ENCODE results near the gene ULK2. TPM values are rescaled to one million over a fixed set of nuclear protein-coding genes. Genes with fewer than 3 reads are reported as not detected.

Gene ULK2
- total and polyA plus RNA-seq, 2 of the 13 experiments (the other 11 are each of a cell fraction or from before 2014, with no cell fraction given): 0.01 TPM; not detected in 1

DNA sequence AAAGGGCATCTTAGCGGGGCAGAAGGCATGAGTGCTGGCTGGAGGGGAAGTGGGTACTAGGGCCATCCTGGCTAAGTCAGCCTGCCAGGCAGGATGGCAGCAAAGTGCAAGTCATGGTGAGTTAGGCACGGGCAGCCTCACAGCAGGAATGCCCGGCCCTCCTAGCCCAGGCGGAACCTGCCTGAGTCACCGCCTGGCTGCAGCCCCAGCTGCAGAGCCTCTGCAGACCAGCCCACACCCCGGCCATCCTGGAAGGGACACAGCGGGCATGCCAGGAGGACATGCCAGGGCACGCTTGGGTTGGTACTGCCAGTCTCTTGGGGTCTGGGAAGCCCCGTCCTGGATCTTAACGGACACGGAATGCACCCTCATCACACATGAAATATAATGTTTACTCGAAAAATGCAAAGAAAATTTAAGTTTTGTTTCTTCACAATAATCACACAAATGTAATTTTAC lies 114.7 kb downstream of the ULK2 start (continued):
- TF ChIP-seq, protein P1, sequence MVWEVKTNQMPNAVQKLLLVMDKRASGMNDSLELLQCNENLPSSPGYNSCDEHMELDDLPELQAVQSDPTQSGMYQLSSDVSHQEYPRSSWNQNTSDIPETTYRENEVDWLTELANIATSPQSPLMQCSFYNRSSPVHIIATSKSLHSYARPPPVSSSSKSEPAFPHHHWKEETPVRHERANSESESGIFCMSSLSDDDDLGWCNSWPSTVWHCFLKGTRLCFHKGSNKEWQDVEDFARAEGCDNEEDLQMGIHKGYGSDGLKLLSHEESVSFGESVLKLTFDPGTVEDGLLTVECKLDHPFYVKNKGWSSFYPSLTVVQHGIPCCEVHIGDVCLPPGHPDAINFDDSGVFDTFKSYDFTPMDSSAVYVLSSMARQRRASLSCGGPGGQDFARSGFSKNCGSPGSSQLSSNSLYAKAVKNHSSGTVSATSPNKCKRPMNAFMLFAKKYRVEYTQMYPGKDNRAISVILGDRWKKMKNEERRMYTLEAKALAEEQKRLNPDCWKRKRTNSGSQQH (CRISPR knock-in tag; IDR thresholded peaks at IDR 0.05; ENCODE audit: low read depth): no peak
- TF ChIP-seq, protein P2, sequence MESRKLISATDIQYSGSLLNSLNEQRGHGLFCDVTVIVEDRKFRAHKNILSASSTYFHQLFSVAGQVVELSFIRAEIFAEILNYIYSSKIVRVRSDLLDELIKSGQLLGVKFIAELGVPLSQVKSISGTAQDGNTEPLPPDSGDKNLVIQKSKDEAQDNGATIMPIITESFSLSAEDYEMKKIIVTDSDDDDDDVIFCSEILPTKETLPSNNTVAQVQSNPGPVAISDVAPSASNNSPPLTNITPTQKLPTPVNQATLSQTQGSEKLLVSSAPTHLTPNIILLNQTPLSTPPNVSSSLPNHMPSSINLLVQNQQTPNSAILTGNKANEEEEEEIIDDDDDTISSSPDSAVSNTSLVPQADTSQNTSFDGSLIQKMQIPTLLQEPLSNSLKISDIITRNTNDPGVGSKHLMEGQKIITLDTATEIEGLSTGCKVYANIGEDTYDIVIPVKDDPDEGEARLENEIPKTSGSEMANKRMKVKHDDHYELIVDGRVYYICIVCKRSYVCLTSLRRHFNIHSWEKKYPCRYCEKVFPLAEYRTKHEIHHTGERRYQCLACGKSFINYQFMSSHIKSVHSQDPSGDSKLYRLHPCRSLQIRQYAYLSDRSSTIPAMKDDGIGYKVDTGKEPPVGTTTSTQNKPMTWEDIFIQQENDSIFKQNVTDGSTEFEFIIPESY (CRISPR knock-in tag; IDR thresholded peaks at IDR 0.05): peak; percentile 54; the same call in 1 of the 2 replicates
- peak; percentile 73 for TF ChIP-seq NFE2L2 (IDR thresholded peaks at IDR 0.05; ENCODE audit: low read length)

DNA sequence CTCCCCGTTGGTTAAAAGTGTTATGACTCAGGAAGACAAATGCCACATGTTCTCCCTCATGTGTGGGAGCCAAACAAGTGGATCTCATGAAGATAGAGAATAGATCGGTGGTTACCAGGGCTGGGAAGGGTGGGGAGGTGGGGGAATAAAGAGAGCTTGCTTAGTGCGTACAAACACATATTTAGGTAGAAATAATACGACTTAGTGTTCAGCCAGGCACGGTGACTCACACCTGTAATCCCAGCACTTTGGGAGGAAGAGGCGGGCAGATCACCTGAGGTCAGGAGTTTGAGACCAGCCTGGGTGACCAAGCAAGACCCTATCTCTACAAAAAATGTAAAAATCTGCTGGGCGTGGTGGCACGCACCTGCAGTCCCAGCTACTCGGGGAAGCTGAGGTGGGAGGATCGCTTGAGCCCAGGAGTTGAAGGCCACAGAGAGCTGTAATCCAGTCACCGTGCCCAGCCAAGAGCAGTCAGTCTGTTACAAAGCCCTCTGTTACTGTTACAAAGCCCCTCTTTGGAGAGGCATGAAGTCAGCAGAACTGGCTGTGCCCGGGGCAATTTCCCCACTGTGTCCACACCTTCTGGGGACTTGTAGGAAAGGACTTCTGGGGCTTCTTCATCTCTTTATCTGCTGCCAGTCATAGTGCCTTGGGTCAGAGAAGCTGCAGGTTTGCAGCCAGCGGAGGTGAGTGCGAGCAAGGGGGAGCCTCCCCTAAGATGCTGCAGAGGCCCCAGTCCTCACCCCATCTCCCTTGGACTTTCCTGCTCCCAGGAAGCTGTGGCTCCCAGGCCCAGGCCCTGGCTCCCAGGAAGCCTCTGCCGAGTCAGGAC lies 115.3 kb downstream of the ULK2 start:
- Histone ChIP-seq H3K79me2 (ENCODE audit: insufficient read depth, low read length) (no peaks in the 10 kb centered on the region), H4K20me1 (ENCODE audit: insufficient read depth, low read length) (no peaks in the 10 kb centered on the region), H3K27me3 (ENCODE audit: control insufficient read depth in 1 of 2, insufficient read depth in 2 of 2, low read length in 2 of 2) (no peaks in the 10 kb centered on the region), H3K4me3 (replicated peaks in 1 of 3; ENCODE audit: insufficient read depth in 1 of 3, low read depth in 2 of 3, low read length in 3 of 3) (no peak overlapping the region), H3K9me3 (ENCODE audit: low read length) (no peaks in the 10 kb centered on the region), H3K27ac (ENCODE audit: extremely low read length, insufficient read depth, low read length) (no peak overlapping the region), H2AFZ (ENCODE audit: low read length) (no peak overlapping the region), H3K4me1 (ENCODE audit: insufficient read depth, low read length) (peaks cover 57% of the 10 kb centered on the region), H3K9ac (ENCODE audit: insufficient read depth, low read depth, low read length) (no peak overlapping the region), H3K36me3 (replicated peaks in 1 of 2; ENCODE audit: control insufficient read depth in 1 of 2, insufficient read depth in 2 of 2, low read length in 2 of 2) (no peaks in the 10 kb centered on the region), H3K4me2 (ENCODE audit: low read depth, low read length) (no peak overlapping the region)
- 74% methylated on average over 14 of the region's 15 CpGs for WGBS (ENCODE audit: low lambda C conversion rate)
- ATAC-seq (no peak), FAIRE-seq (no peak), DNase-seq (ENCODE audit: low spot score) (no peak)
- intact Hi-C loops (cut with micrococcal nuclease; ENCODE audit: unreplicated experiment) (no loop called here), in situ Hi-C loops (cut with HindIII; ENCODE audit: extremely low pct_ligation_motif_present, low pct_unique_long_range_greater_than_20kb) (no loop called here)
- ChIA-PET CTCF (ENCODE audit: low intra/inter-chr PET ratio, low total read pairs) (no interaction called here), POLR2A (interaction anchor here (2.0 kb wide), 1 partner anchor 104 kb away, joined by 4 read pairs; the partner anchor contains the start of gene ALDH3A2)
- no peak for TF ChIP-seq TAF1 (CRISPR knock-in tag; IDR thresholded peaks at IDR 0.05)
- TF ChIP-seq NR2F1 (CRISPR knock-in tag; IDR thresholded peaks at IDR 0.05): no peak
- TF ChIP-seq, protein P3, sequence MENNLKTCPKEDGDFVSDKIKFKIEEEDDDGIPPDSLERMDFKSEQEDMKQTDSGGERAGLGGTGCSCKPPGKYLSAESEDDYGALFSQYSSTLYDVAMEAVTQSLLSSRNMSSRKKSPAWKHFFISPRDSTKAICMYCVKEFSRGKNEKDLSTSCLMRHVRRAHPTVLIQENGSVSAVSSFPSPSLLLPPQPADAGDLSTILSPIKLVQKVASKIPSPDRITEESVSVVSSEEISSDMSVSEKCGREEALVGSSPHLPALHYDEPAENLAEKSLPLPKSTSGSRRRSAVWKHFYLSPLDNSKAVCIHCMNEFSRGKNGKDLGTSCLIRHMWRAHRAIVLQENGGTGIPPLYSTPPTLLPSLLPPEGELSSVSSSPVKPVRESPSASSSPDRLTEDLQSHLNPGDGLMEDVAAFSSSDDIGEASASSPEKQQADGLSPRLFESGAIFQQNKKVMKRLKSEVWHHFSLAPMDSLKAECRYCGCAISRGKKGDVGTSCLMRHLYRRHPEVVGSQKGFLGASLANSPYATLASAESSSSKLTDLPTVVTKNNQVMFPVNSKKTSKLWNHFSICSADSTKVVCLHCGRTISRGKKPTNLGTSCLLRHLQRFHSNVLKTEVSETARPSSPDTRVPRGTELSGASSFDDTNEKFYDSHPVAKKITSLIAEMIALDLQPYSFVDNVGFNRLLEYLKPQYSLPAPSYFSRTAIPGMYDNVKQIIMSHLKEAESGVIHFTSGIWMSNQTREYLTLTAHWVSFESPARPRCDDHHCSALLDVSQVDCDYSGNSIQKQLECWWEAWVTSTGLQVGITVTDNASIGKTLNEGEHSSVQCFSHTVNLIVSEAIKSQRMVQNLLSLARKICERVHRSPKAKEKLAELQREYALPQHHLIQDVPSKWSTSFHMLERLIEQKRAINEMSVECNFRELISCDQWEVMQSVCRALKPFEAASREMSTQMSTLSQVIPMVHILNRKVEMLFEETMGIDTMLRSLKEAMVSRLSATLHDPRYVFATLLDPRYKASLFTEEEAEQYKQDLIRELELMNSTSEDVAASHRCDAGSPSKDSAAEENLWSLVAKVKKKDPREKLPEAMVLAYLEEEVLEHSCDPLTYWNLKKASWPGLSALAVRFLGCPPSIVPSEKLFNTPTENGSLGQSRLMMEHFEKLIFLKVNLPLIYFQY (CRISPR knock-in tag; IDR thresholded peaks at IDR 0.05; ENCODE audit: borderline replicate concordance): no peak
- BruUV-seq (replicated peaks): no TSS peak

All from HepG2 (cell line).